ENCODE data around the gene CTSE.
A peak's percentile ranks its signal among the peaks of the same experiment; 100 is the strongest.
"Not testable (repeated sequence)": the region's sequence is repeated elsewhere in the genome, so short reads cannot be mapped to it uniquely, and the experiment has no call there.

CTSE gene

DNA sequence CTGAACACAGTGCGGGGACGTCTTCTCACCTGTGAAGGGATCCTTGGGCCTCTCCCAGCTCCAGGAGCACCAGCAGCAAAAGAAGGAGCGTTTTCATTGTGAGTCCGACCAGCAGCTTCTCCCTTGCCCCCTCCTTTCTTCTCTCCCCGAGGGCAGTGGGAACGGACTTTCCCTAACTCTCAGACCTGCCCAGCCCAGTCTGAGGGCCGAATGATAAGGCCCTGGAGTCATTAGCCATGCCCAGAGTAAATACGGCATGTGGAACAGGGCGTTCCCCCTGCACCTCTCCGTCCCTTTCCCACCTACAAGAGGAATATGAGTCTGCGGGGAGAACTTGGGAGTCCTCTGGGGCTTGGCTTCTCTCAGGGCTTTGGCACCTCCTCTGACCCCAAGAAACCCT, at the start of gene CTSE:
Gene CTSE (minus strand): TSS at position 201 of the 400 bp plus-strand sequence. CDS start 104 bp downstream, at position 97.
- no peak for DNase-seq

DNA sequence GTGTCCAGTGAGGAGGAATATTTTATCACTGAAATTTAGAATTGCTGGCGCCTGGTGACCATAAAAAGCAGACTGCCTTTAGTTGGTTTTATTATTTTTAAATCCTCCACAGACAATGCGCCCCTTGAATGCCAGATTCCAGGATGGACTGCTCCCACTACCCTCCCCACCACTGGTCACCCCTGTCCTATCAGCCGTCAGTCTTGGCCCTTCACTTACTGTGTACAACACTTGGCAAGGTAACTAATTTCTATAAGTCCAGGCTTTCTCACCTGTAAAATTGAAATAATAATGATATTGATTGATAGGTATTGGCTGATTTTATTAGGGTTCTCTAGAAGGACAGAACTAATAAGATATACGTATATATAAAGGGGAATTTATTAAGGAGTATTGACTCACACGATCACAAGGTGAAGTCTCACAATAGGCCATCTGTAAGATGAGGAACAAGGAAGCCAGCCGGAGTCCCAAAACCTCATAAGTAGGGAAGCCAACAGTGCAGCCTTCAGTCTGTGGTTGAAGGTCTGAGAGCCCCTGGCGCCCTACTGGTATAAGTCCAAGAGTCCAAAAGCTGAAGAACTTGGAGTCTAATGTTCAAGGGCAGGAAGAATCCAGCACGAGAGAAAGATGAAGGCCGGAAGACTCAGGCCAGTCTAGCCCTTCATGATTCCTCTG, 47.1 kb upstream of the CTSE start:
- DNase-seq: no peak

DNA sequence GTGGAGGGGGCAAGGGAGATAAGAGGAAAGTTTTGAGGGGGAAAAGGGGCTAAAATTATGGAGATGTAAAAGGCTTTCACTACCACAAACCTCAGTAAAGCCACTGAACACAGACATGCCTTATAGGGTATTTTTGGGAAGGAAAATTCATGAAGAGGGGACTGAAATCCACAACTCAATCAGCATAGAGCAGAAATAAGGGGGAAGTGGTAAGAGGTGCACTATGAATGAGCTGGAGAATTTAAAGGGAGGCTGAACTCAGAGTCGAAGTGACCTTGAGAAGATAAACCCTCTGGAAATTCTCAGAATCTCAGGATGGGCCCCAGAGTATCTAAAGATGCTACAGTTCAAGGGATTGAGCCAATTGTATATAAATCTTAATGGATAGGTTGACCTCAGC, 44.6 kb upstream of the CTSE start:
- no peak for DNase-seq

DNA sequence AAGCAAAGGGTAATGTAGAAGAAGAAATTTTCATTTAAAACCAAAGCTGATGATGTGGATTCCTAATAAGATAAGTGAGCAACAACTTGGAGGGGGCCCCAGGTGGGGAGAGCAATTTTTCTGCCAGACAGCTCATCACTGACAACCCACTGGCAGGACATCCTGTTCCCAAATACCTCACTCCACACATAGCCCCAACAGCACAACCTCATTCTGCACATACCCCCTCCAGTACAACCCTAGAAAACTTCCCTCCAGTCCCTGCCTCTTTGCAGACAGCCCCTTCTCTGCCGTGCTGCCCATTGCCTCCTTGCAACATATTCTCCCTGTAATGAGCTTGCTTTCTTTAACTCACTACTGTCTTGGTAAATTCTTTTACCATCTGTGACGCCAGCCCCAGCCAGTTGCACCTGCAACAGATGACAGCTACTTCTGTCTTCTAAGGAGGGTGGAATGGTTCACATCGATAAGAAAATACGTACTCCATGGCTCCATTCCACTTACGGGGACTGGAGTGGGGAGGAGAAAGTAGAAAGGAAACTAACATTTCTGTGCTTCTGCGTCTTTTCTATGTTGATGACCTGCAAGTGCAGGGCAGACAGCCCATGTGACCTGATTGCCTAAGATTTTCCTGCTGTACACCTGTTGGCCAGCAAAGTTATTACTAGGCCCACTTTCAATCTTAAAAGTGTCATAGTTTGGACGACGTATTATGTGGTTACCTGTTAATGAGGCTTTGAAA, 44.0 kb upstream of the CTSE start:
- DNase-seq: no peak

GRCh38 chr1:206066479-206067171, 42.9 kb upstream of the CTSE start:
- no peak for DNase-seq

- DNase-seq: no peak
Observed at GRCh38 chr1:206065547-206066145, 42.0 kb upstream of the CTSE start.

- not testable (repeated sequence) for DNase-seq
Observed at GRCh38 chr1:206064501-206064900, 40.8 kb upstream of the CTSE start.

DNA sequence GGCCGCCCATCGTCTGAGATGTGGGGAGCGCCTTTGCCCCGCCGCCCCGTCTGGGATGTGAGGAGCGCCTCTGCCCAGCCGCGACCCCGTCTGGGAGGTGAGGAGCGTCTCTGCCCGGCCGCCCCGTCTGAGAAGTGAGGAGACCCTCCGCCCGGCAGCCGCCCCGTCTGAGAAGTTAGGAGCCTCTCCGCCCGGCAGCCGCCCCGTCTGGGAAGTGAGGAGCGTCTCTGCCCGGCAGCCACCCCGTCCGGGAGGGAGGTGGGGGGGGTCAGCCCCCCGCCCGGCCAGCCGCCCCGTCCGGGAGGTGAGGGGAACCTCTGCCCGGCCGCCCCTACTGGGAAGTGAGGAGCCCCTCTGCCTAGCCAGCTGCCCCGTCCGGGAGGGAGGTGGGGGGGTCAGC, 40.3 kb upstream of the CTSE start:
- DNase-seq: not testable (repeated sequence)

- DNase-seq: no peak
Observed at GRCh38 chr1:206062464-206062863, 38.8 kb upstream of the CTSE start.

DNA sequence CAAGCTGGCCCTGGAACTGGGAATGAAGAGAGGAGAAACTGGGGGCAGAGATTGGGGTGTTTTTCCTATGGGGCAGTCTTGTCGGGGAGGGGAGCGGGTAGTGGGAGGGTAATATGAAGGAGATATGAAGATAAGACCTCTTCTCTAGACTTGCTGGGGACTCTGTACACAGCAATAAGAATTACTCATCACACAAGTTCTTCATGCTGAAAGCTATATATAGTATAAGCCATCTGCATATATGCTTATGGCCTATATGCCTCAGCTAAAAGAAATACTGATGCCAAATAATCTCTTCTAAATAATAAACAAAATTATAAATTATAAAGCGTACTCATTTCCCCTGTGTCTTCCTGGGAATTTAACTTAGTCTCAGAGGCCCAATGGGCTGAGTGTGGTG, 37.1 kb upstream of the CTSE start:
- no peak for DNase-seq

GRCh38 chr1:206059355-206059915, 35.7 kb upstream of the CTSE start:
- no peak for DNase-seq

GRCh38 chr1:206058927-206059292, 35.2 kb upstream of the CTSE start:
- no peak for DNase-seq

- DNase-seq: not testable (repeated sequence)
Observed at GRCh38 chr1:206058289-206058926, 34.7 kb upstream of the CTSE start.

DNA sequence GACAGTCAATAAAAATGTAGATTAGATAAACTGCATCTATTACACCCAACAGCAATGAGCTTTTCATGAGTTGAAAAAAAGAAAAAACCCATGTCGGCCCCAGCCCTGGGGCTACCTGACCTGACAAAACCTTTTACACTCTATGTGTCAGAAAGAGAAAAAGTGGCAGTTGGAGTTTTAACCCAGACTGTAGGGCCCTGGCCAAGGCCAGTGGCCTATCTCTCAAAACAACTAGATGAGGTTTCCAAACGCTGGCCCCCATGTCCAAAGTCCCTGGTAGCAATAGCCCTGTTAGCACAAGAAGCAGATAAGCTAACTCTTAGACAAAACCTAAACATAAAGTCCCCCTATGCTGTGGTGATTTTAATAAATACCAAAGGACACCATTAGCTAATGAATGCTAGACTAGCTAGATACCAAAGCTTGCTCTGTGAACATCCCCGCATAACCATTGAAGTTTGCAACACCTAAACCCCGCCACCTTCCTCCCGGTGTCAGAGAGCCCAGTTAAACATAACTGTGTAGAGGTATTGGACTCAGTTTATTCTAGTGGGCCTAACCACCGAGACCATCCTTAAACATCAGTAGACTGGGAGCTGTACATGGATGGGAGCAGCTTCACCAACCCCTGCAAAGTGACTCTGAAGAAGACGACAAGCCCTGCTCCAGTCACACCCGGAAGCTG, 32.1 kb upstream of the CTSE start:
- not testable (repeated sequence) for DNase-seq

- DNase-seq: not testable (repeated sequence)
Observed at GRCh38 chr1:206055069-206055625, 31.5 kb upstream of the CTSE start.

DNA sequence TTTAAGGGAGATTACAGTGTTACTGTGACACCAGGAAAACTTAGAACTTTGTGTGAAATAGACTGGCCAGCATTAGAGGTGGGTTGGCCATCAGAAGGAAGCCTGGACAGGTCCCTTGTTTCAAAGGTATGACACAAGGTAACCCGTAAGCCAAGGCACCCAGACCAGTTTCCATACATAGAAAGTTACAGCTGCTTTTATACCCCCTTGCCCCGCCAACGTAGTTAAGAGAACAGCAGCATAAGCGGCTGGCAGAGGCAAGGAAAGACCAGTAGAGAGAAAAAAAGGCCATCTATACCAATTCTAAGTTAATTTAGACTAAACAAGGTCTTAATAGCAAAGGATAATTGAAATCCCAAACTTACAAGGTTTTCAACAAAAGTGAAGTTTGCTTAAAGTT, 29.9 kb upstream of the CTSE start:
- not testable (repeated sequence) for DNase-seq

- DNase-seq: peak in 1 of 2 donors; percentile 11
Observed at GRCh38 chr1:206052919-206053610, 29.4 kb upstream of the CTSE start, which contains the start of gene RHEX. TSS of gene RHEX (plus strand) at chr1:206053173. CDS start at chr1:206097829, 44,656 bp downstream.

GRCh38 chr1:206052231-206052865, 28.7 kb upstream of the CTSE start:
- DNase-seq: not testable (repeated sequence)

GRCh38 chr1:206050655-206051235, 27.1 kb upstream of the CTSE start:
- DNase-seq: peak; percentile 50 to 51
